Esophagus muscularis mucosa (tissue), 3 donors: Measurements from ENCODE around the gene ITIH1.

ENCODE experiments used
- POLR2A ChIP-seq: fragments of 450-650 bp; IDR thresholded peaks from one replicate; pipeline ENCODE4 v1.6.1; 2017; ENCODE audit warnings: antibody characterized with exemption, moderate library complexity, mild to moderate bottlenecking, low read depth
- POLR2AphosphoS5 ChIP-seq, 2 donors: sonication (generic); formaldehyde crosslinking; IDR thresholded peaks; one replicate each; pipeline ENCODE4 v1.6.1; 2017; ENCODE audit warnings: antibody characterized with exemption in 2 of 2
- TF ChIP-seq, protein P1 (sequence below), 3 experiments: fragments of 200-600 bp in 2 of 3; fragments of 450-650 bp in 1 of 3; sonication (generic) in 2 of 3; IDR thresholded peaks; one replicate each; pipeline ENCODE4 v1.5.1; 2017 to 2019; ENCODE audit warnings: antibody characterized with exemption in 3 of 3, mild to moderate bottlenecking in 2 of 3, moderate library complexity in 1 of 3

DNA sequence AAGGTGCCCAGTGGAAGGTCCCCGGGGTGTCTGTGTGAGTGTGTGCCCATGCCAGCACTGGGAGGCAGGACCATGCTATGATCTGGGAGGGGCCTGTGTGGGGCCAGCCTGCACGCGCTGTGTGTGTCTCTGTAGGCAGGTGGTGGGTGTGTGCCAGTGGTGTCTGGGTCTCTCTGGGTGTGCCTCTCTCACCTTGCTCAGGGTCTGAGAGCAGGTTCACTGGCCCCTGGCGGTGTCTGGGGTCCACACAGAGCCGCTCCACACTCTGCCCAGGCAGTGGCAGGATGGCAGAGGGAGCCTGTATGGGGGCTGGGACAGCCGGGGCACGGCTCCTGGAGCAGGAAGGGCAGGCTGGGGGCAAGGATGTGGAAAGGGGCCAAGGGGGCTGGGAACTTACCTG is 40.5 kb downstream of the ITIH1 start:
- TF ChIP-seq, protein P1, sequence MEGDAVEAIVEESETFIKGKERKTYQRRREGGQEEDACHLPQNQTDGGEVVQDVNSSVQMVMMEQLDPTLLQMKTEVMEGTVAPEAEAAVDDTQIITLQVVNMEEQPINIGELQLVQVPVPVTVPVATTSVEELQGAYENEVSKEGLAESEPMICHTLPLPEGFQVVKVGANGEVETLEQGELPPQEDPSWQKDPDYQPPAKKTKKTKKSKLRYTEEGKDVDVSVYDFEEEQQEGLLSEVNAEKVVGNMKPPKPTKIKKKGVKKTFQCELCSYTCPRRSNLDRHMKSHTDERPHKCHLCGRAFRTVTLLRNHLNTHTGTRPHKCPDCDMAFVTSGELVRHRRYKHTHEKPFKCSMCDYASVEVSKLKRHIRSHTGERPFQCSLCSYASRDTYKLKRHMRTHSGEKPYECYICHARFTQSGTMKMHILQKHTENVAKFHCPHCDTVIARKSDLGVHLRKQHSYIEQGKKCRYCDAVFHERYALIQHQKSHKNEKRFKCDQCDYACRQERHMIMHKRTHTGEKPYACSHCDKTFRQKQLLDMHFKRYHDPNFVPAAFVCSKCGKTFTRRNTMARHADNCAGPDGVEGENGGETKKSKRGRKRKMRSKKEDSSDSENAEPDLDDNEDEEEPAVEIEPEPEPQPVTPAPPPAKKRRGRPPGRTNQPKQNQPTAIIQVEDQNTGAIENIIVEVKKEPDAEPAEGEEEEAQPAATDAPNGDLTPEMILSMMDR (IDR thresholded peaks at IDR 0.05), result no peak
- no peak for TF ChIP-seq POLR2A
- TF ChIP-seq POLR2AphosphoS5 (IDR thresholded peaks at IDR 0.05), result no peak
